Activated CD4-positive, alpha-beta memory T cell treated with anti-CD3 and anti-CD28 coated beads for 36 hours (primary cell): ENCODE results near the gene SLC25A38. TPM values are rescaled to one million over a fixed set of nuclear protein-coding genes. Genes with fewer than 3 reads are reported as not detected.

Experiments
- CTCF ChIA-PET: fragments of 350-600 bp; sonication (Branson Sonifier 250); formaldehyde crosslinking; loops from one replicate; lab custom pipeline; 2021; ENCODE audit warnings: antibody characterized with exemption, inconsistent platforms; lab: Charles Lee
- POLR2A ChIA-PET: fragments of 350-600 bp; sonication (Branson Sonifier 250); formaldehyde crosslinking; loops from one replicate; lab custom pipeline; 2021; ENCODE audit warnings: antibody characterized with exemption; lab: Charles Lee
- DNase-seq: peaks from one replicate; pipeline ENCODE4 v3.0.0-alpha.2; 2020
- H3K27ac Mint-ChIP-seq: one replicate; pipeline ENCODE4 v1.8.0; 2021; ENCODE audit warnings: mixed read lengths
- H3K27me3 Mint-ChIP-seq: one replicate; pipeline ENCODE4 v1.8.0; 2021; ENCODE audit warnings: mixed read lengths
- H3K36me3 Mint-ChIP-seq: one replicate; pipeline ENCODE4 v1.8.0; 2021; ENCODE audit warnings: mixed read lengths
- H3K4me1 Mint-ChIP-seq: one replicate; pipeline ENCODE4 v1.8.0; 2021; ENCODE audit warnings: low read depth, mixed read lengths
- H3K4me3 Mint-ChIP-seq: one replicate; pipeline ENCODE4 v1.8.0; 2021; ENCODE audit warnings: mild to moderate bottlenecking, mixed read lengths
- H3K9me3 Mint-ChIP-seq: one replicate; pipeline ENCODE4 v1.8.0; 2021; ENCODE audit warnings: mixed read lengths
- intact Hi-C: fragments of 100-400 bp; cut with micrococcal nuclease; formaldehyde crosslinking; loops from one replicate; pipeline ENCODE4 v1.15.1; 2023
- total RNA-seq, 2 experiments: library from RNA; stranded (reverse); gene quantifications; one replicate each; pipeline ENCODE4 v1.2.3, GENCODE V29; 2021

The SLC25A38 gene
- total RNA-seq, 2 experiments from 2014 or later: 23.1 to 24.9 TPM

- Mint-ChIP-seq H3K9me3 (no peaks in the 10 kb centered on the region), H3K4me1 (peaks cover 46% of the 10 kb centered on the region), H3K27ac (peak overlapping the region; percentile 51), H3K27me3 (no peaks in the 10 kb centered on the region), H3K36me3 (peaks cover 46% of the 10 kb centered on the region), H3K4me3 (no peak overlapping the region)
- CTCF ChIA-PET: no interaction called here
- POLR2A ChIA-PET: interaction anchor here (1.2 kb wide), 1 partner anchor 23 kb away, joined by 4 read pairs; no protein-coding TSS in a partner anchor
- DNase-seq: no peak
- intact Hi-C loops: no loop called here
These were observed 7.0 kb downstream of the SLC25A38 start for GRCh38 chr3:39390181-39390580.

- H3K27ac Mint-ChIP-seq: no peak overlapping the region
- H3K9me3 Mint-ChIP-seq: no peaks in the 10 kb centered on the region
- peaks cover 2% of the 10 kb centered on the region for H3K4me1 Mint-ChIP-seq
- CTCF ChIA-PET: interaction anchor here (1.0 to 1.8 kb wide), 2 partner anchors 10 to 18 kb away, joined by 3 to 4 read pairs; partner anchors contain the start of gene RPSA
- H3K4me3 Mint-ChIP-seq: no peak overlapping the region
- POLR2A ChIA-PET: no interaction called here
- H3K36me3 Mint-ChIP-seq: peaks cover 69% of the 10 kb centered on the region
- DNase-seq: no peak
- no peaks in the 10 kb centered on the region for H3K27me3 Mint-ChIP-seq
- intact Hi-C loops: no loop called here
These were observed 13.5 kb downstream of the SLC25A38 start for GRCh38 chr3:39396690-39397089.

GRCh38 chr3:39398700-39399099 lies 15.5 kb downstream of the SLC25A38 start:
- Mint-ChIP-seq H3K36me3 (peaks cover 56% of the 10 kb centered on the region), H3K4me3 (no peak overlapping the region), H3K4me1 (peaks cover 5% of the 10 kb centered on the region), H3K27ac (peak overlapping the region; percentile 23), H3K9me3 (no peaks in the 10 kb centered on the region), H3K27me3 (no peaks in the 10 kb centered on the region)
- DNase-seq: no peak
- ChIA-PET CTCF (no interaction called here), POLR2A (no interaction called here)
- intact Hi-C loops: no loop called here

- POLR2A ChIA-PET: no interaction called here
- no peak for DNase-seq
- Mint-ChIP-seq H3K36me3 (peaks cover 32% of the 10 kb centered on the region), H3K4me1 (peaks cover 15% of the 10 kb centered on the region), H3K27me3 (peaks cover 2% of the 10 kb centered on the region), H3K4me3 (no peak overlapping the region), H3K27ac (peak overlapping the region; percentile 66), H3K9me3 (no peaks in the 10 kb centered on the region)
- intact Hi-C loops: no loop called here
- CTCF ChIA-PET: no interaction called here
These were observed 18.8 kb downstream of the SLC25A38 start for GRCh38 chr3:39401983-39402382.

- intact Hi-C loops: loop anchor here (5.0 kb wide), 1 partner anchor 1797 kb away; no protein-coding TSS in a partner anchor
- ChIA-PET CTCF (interaction anchor here (0.6 to 4.6 kb wide), 4 partner anchors 12 to 113 kb away, joined by 3 to 13 read pairs (median 5); no protein-coding TSS in a partner anchor), POLR2A (no interaction called here)
- H3K4me3 Mint-ChIP-seq: peak overlapping the region; percentile 95
- H3K9me3 Mint-ChIP-seq: no peaks in the 10 kb centered on the region
- H3K27me3 Mint-ChIP-seq: peaks cover 2% of the 10 kb centered on the region
- peak overlapping the region; percentile 99 for H3K27ac Mint-ChIP-seq
- peaks cover 42% of the 10 kb centered on the region for H3K36me3 Mint-ChIP-seq
- no peak for DNase-seq
- H3K4me1 Mint-ChIP-seq: peaks cover 34% of the 10 kb centered on the region
These were observed 21.9 kb downstream of the SLC25A38 start for GRCh38 chr3:39404943-39405686.

GRCh38 chr3:39405687-39406367 lies 22.7 kb downstream of the SLC25A38 start:
- H3K4me3 Mint-ChIP-seq: peak overlapping the region; percentile 95
- DNase-seq: no peak
- peak overlapping the region; percentile 99 for H3K27ac Mint-ChIP-seq
- H3K9me3 Mint-ChIP-seq: no peaks in the 10 kb centered on the region
- CTCF ChIA-PET: interaction anchor here (0.6 to 4.6 kb wide), 7 partner anchors 9 to 118 kb away, joined by 3 to 13 read pairs (median 4); no protein-coding TSS in a partner anchor
- H3K4me1 Mint-ChIP-seq: peaks cover 40% of the 10 kb centered on the region
- intact Hi-C loops: loop anchor here (1.0 to 5.0 kb wide), 7 partner anchors 23 to 1796 kb away; partner anchors contain the start of genes EIF1B, SCN11A and SLC25A38
- H3K27me3 Mint-ChIP-seq: peaks cover 2% of the 10 kb centered on the region
- peaks cover 46% of the 10 kb centered on the region for H3K36me3 Mint-ChIP-seq
- POLR2A ChIA-PET: interaction anchor here (1.0 to 4.2 kb wide), 4 partner anchors 9 to 299 kb away, joined by 3 to 26 read pairs (median 8); partner anchors contain the start of gene SLC25A38

- ChIA-PET POLR2A (interaction anchor here (0.9 to 4.2 kb wide), 8 partner anchors 8 to 300 kb away, joined by 3 to 26 read pairs (median 6); partner anchors contain the start of gene SLC25A38), CTCF (interaction anchor here (0.6 to 4.6 kb wide), 11 partner anchors 9 to 910 kb away, joined by 3 to 13 read pairs (median 4); no protein-coding TSS in a partner anchor)
- intact Hi-C loops: loop anchor here (1.0 to 5.0 kb wide), 7 partner anchors 23 to 1796 kb away; partner anchors contain the start of genes EIF1B, SCN11A and SLC25A38
- Mint-ChIP-seq H3K27ac (peak within 1 kb of the TSS; percentile 99), H3K9me3 (no peaks in the 10 kb centered on the region), H3K36me3 (peaks cover 50% of the 10 kb centered on the region), H3K4me1 (peaks cover 46% of the 10 kb centered on the region), H3K27me3 (peaks cover 2% of the 10 kb centered on the region), H3K4me3 (peak within 1 kb of the TSS; percentile 95)
- peak; percentile 98 for DNase-seq
These were observed 23.4 kb downstream of the SLC25A38 start, which contains the start of gene RPSA for GRCh38 chr3:39406368-39407258. Gene RPSA, plus strand, starts transcription at chr3:39406720. Its CDS starts 934 bp downstream, at chr3:39407654.

GRCh38 chr3:39407259-39407629 lies 24.1 kb downstream of the SLC25A38 start:
- Mint-ChIP-seq H3K9me3 (no peaks in the 10 kb centered on the region), H3K27me3 (peaks cover 2% of the 10 kb centered on the region)
- POLR2A ChIA-PET: interaction anchor here (0.9 to 4.2 kb wide), 7 partner anchors 8 to 301 kb away, joined by 3 to 26 read pairs (median 7); partner anchors contain the start of gene SLC25A38

GRCh38 chr3:39407773-39408492 lies 24.8 kb downstream of the SLC25A38 start:
- H3K36me3 Mint-ChIP-seq: peaks cover 62% of the 10 kb centered on the region
- H3K4me3 Mint-ChIP-seq: peak overlapping the region; percentile 95
- intact Hi-C loops: loop anchor here (2.0 to 5.0 kb wide), 3 partner anchors 901 to 1794 kb away; partner anchors contain the start of gene EIF1B
- peaks cover 2% of the 10 kb centered on the region for H3K27me3 Mint-ChIP-seq
- ChIA-PET CTCF (interaction anchor here (0.8 to 4.6 kb wide), 6 partner anchors 9 to 219 kb away, joined by 3 to 13 read pairs (median 6); no protein-coding TSS in a partner anchor), POLR2A (interaction anchor here (2.2 to 4.2 kb wide), 3 partner anchors 9 to 24 kb away, joined by 7 to 26 read pairs (median 11); partner anchors contain the start of gene SLC25A38)
- no peaks in the 10 kb centered on the region for H3K9me3 Mint-ChIP-seq
- peak overlapping the region; percentile 99 for H3K27ac Mint-ChIP-seq
- H3K4me1 Mint-ChIP-seq: peaks cover 50% of the 10 kb centered on the region
- DNase-seq: no peak

More at GRCh38 chr3:39407259-39407629, 24.1 kb downstream of the SLC25A38 start:
- peak overlapping the region; percentile 95 for H3K4me3 Mint-ChIP-seq
- peak overlapping the region; percentile 99 for H3K27ac Mint-ChIP-seq
- DNase-seq: no peak
- H3K4me1 Mint-ChIP-seq: peaks cover 44% of the 10 kb centered on the region
- intact Hi-C loops: loop anchor here (2.0 to 5.0 kb wide), 3 partner anchors 902 to 1795 kb away; partner anchors contain the start of gene EIF1B
- CTCF ChIA-PET: interaction anchor here (0.8 to 4.6 kb wide), 6 partner anchors 10 to 911 kb away, joined by 3 to 13 read pairs (median 6); no protein-coding TSS in a partner anchor
- H3K36me3 Mint-ChIP-seq: peaks cover 55% of the 10 kb centered on the region
